Left lung (tissue), 10 donors: Measurements from ENCODE around the gene TOP1. TPM values are rescaled to one million over a fixed set of nuclear protein-coding genes. Genes with fewer than 3 reads are reported as not detected.

Source experiments
- ATAC-seq: fragments of 200-7000 bp; cut with Tn5 transposase; one replicate; pipeline ENCODE4 v1.9.1; 2020; ENCODE audit warnings: moderate library complexity
- DNase-seq, 4 donors: peaks; one replicate each; pipeline ENCODE4 v3.0.0-alpha.2; 2013 to 2020
- H3K27ac ChIP-seq, 2 donors: fragments of 200-600 bp; sonication (generic) in 1 of 2; one replicate each; pipeline versions ENCODE4 v1.5.0 to v1.8.0; 2020 to 2021
- H3K27me3 ChIP-seq, 2 donors: fragments of 200-600 bp; sonication (generic) in 1 of 2; one replicate each; pipeline versions ENCODE4 v1.5.0 to v1.8.0; 2020 to 2021
- H3K36me3 ChIP-seq, 2 donors: fragments of 200-600 bp; sonication (generic) in 1 of 2; one replicate each; pipeline versions ENCODE4 v1.5.0 to v1.8.0; 2020 to 2021
- H3K4me1 ChIP-seq, 2 donors: fragments of 200-600 bp; one replicate each; pipeline ENCODE4 v1.8.0; 2021
- H3K4me3 ChIP-seq, 2 donors: fragments of 200-600 bp; sonication (generic) in 1 of 2; one replicate each; pipeline versions ENCODE4 v1.5.0 to v1.8.0; 2020 to 2021; ENCODE audit warnings: mild to moderate bottlenecking in 1 of 2
- H3K9me3 ChIP-seq, 2 donors: fragments of 200-600 bp; sonication (generic) in 1 of 2; one replicate each; pipeline versions ENCODE4 v1.5.0 to v1.8.0; 2020 to 2021
- intact Hi-C, 2 donors: fragments of 100-400 bp; cut with DNase I; formaldehyde crosslinking; loops; one replicate each; pipeline versions ENCODE4 v1.11.2 to v1.14.2; 2022
- polyA plus RNA-seq, 6 donors: library from polyadenylated mRNA; unstranded; fragments of 120-200 nt; gene quantifications; one replicate each; pipeline ENCODE4 v1.2.1, GENCODE V29; 2013; ENCODE audit not compliant: insufficient read length in 6 of 6
- total RNA-seq, 2 donors: library from RNA; stranded (reverse); fragmentation: NEBNext Ultra II Directional; extraction: Animal tissue kit (Norgen Biotek cat#: 25700); gene quantifications; one replicate each; pipeline ENCODE4 v1.2.1, GENCODE V29; 2021
- TF ChIP-seq, protein P1 (sequence below), 2 donors: fragments of 200-600 bp; sonication (generic) in 1 of 2; IDR thresholded peaks; one replicate each; pipeline versions ENCODE4 v1.5.0 to v1.8.0; 2021; ENCODE audit warnings: antibody characterized with exemption in 2 of 2
- donor health status: DM: no; HTN: yes; CAD: no.
- donor health status: DM: no; HTN: no; CAD: no.

Gene TOP1
- total and polyA plus RNA-seq, 8 donors, result 68.0 to 99.3 (median 95.5) TPM

DNA sequence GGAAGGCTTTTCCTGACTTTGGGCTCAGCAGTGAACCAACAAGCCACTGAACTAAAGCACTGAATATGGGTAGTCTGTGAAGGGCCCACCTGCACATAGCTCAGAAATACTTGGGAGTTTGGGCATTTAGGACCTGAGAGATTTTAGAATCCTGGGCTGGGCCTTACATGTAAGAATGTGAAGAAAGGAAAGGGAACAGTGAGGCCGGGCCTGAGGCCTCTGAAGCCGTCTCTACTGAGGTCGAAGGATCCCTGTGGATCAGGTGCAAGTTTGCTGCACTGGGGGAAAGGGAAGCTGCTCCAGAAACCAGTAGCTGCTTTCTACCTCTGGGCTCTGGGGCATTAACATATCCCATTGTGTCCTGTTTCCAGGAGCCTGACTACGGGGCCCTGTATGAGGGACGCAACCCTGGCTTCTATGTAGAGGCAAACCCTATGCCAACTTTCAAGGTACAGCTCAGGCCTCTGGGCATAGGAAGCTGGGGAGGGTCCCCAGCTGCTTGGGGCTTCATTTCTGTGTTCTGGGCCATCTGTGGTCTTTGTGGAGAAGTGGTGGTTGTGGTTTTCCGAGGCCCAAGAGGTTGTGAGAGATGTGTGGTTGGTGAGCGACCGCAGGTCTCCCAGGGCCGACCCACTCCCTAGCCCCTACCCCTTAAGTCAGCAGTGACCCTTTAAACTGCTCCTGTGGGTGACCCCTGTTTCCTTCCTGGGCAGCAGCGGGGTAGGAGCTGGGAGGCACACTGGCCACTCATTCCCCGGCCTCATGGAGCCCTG is 139.0 kb downstream of the TOP1 start:
- H3K4me3 ChIP-seq, result no peak overlapping the region
- no peaks in the 10 kb centered on the region for H3K27me3 ChIP-seq
- peaks cover 3 to 96% of the 10 kb centered on the region in 2 donors for H3K36me3 ChIP-seq
- ATAC-seq (no peak), DNase-seq (peak in 1 of 4 donors; percentile 21)
- H3K9me3 ChIP-seq, result no peaks in the 10 kb centered on the region
- no peak overlapping the region for H3K27ac ChIP-seq
- intact Hi-C loops, result no loop called here
- TF ChIP-seq, protein P1, sequence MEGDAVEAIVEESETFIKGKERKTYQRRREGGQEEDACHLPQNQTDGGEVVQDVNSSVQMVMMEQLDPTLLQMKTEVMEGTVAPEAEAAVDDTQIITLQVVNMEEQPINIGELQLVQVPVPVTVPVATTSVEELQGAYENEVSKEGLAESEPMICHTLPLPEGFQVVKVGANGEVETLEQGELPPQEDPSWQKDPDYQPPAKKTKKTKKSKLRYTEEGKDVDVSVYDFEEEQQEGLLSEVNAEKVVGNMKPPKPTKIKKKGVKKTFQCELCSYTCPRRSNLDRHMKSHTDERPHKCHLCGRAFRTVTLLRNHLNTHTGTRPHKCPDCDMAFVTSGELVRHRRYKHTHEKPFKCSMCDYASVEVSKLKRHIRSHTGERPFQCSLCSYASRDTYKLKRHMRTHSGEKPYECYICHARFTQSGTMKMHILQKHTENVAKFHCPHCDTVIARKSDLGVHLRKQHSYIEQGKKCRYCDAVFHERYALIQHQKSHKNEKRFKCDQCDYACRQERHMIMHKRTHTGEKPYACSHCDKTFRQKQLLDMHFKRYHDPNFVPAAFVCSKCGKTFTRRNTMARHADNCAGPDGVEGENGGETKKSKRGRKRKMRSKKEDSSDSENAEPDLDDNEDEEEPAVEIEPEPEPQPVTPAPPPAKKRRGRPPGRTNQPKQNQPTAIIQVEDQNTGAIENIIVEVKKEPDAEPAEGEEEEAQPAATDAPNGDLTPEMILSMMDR (IDR thresholded peaks at IDR 0.05), result no peak
- H3K4me1 ChIP-seq, result peaks cover 0 to 11% of the 10 kb centered on the region in 2 donors

DNA sequence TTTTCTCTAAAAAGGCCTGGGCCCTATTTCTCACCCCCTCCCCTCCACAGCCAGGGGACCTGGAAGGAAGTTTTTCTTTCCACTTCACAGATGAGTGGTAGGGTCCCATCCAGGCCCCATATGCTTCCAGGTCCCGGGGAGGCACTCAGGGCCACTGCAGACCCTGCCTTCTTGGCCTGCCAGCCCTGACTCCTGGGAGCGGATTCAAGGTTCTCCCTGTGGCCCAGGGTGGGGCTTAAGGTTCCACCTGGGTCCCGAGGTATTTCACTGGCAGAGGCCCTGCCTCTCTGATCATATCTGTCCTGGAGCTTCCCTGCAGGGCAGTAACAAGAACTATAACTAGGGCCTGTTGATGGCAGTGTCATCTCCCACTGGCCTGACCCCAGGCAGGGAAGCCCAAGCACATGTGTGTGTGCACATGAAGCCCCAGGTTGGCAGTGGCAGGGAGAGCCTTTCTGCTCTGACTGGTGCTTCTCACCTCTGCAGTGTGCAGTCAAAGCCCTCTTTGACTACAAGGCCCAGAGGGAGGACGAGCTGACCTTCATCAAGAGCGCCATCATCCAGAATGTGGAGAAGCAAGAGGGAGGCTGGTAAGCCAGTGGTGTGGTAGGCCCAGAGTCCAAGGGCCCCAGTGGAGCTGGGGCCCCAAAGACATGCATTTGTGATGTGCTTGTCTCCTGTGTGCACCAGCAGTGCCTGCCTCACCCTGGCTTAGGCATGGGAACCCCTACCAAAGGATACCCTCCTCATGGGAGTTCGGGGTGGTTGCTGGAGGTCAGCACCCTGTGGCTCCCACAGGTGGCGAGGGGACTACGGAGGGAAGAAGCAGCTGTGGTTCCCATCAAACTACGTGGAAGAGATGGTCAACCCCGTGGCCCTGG is 139.9 kb downstream of the TOP1 start:
- TF ChIP-seq, protein P1 (IDR thresholded peaks at IDR 0.05), result no peak
- no peaks in the 10 kb centered on the region for H3K9me3 ChIP-seq
- H3K36me3 ChIP-seq, result peaks cover 3 to 92% of the 10 kb centered on the region in 2 donors
- DNase-seq, result peak in 1 of 4 donors; percentile 27
- no peaks in the 10 kb centered on the region for H3K27me3 ChIP-seq
- peaks cover 0 to 17% of the 10 kb centered on the region in 2 donors for H3K4me1 ChIP-seq
- H3K4me3 ChIP-seq, result no peak overlapping the region
- no peak for ATAC-seq
- no peak overlapping the region for H3K27ac ChIP-seq
- intact Hi-C loops, result no loop called here

DNA sequence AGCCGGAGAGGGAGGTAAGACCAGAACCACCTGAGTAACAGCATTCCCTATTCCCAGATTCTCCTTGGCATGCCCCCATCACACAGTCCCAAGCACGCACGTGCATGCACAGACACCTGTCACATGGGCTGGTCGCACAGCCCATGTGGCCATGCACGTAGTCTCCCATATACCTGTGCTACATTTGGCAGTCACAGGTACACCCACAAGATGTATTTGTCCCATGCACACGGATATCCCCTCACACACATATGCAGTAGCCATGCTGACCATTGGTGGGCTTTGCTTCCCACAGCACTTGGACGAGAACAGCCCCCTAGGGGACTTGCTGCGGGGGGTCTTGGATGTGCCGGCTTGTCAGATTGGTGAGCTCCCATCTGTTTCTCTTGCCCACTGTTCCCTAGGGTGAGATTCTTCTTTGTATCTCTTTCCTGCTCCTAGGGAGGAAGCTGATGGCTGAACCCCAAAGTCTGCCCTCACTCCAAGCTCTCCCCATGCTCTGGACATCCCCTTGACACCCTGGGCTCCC is 140.6 kb downstream of the TOP1 start:
- TF ChIP-seq, protein P1 (IDR thresholded peaks at IDR 0.05), result no peak
- H3K27me3 ChIP-seq, result no peaks in the 10 kb centered on the region
- ATAC-seq (no peak), DNase-seq (no peak)
- intact Hi-C loops, result no loop called here
- H3K36me3 ChIP-seq, result peaks cover 6 to 92% of the 10 kb centered on the region in 2 donors
- no peaks in the 10 kb centered on the region for H3K9me3 ChIP-seq
- H3K4me3 ChIP-seq, result no peak overlapping the region
- no peak overlapping the region for H3K27ac ChIP-seq
- peaks cover 0 to 17% of the 10 kb centered on the region in 2 donors for H3K4me1 ChIP-seq

DNA sequence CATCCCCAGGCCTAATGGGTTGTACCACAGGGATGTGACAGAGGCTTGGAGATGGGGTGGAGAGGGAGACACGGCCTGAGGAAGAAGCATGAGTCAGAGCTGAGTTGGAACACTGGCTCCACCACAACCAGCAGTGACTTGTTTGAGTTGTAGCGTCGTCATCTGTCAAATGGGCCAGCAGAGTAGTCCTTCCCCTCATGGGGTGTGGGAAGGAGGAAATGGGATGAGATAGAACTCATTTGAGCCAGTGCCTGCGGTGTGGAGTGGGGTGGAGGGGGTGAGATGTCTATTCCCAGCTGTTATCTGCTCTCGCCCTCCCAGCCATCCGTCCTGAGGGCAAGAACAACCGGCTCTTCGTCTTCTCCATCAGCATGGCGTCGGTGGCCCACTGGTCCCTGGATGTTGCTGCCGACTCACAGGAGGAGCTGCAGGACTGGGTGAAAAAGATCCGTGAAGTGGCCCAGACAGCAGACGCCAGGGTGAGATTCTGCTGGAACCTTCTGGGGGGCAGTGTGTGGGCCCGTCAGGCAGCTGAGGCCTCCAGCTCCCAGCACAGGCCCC is 141.2 kb downstream of the TOP1 start:
- H3K4me3 ChIP-seq, result no peak overlapping the region
- H3K9me3 ChIP-seq, result no peaks in the 10 kb centered on the region
- intact Hi-C loops, result loop anchor here in 1 of 2 donors (10.0 kb wide), 1 partner anchor 55 kb away; no protein-coding TSS in a partner anchor
- H3K36me3 ChIP-seq, result peaks cover 6 to 92% of the 10 kb centered on the region in 2 donors
- no peaks in the 10 kb centered on the region for H3K27me3 ChIP-seq
- DNase-seq (peak in 1 of 4 donors; percentile 29), ATAC-seq (no peak)
- no peak overlapping the region for H3K27ac ChIP-seq
- TF ChIP-seq, protein P1 (IDR thresholded peaks at IDR 0.05), result no peak
- H3K4me1 ChIP-seq, result peaks cover 0 to 17% of the 10 kb centered on the region in 2 donors
